ENCODE results near the gene SMIM43.
"Not testable (repeated sequence)": the region's sequence is repeated elsewhere in the genome, so short reads cannot be mapped to it uniquely, and the experiment has no call there.

SMIM43 gene

DNA sequence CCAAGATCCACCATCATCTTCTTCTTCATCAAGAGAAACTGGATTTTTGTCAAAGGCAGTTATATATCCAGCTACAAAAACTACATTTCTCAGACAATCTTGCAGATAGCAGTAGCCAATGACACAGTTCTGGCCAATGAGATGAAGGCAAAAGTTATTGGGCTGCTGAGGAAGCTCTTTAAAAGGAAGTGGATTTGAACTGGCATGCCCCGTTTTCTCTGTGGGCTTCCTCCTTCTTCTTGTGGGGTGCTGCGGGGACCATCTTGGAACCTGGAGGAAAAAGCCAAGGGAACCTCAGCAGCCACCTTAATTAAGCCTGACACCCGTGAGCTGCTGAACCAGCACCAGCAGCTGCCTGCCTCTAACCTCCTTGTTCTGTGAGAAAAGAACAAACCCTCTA lies 4.8 kb downstream of the SMIM43 start:
- H3K27me3 ChIP-seq (ENCODE audit: insufficient read depth, poor library complexity, severe bottlenecking) = no peaks in the 10 kb centered on the region

DNA sequence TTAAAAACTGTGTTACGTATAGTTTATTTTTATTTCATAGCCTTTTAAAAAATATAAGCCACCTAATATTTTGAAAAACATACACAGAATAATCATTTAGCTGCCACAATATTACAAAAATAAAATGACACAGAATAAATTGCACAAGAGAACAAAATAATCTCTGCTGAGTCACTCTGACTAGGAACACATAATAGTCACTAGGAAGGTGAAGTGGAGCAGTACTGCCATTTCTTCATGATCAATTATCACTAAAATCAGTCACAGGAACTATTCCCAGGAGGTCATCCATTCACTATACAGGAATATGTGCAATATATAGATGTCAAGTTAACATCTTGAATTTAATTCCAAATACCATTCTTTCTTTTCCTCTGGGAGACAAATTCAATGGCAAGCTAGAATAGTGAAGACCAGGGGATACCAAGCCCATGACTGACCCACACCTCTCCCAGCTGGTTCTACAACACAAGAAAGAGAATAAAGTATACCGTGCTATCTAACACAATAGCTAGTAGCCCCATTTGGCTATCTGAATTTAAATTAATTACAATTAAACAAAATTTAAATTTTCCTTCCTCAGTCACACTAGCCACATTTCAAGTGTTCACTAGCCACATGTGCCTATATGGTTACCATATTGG lies 5.9 kb downstream of the SMIM43 start:
- peaks cover 5% of the 10 kb centered on the region for H3K4me1 ChIP-seq (ENCODE audit: insufficient read depth, poor library complexity, severe bottlenecking)
- DNase-seq (ENCODE audit: low spot score) = no peak
- H3K27me3 ChIP-seq (ENCODE audit: insufficient read depth, poor library complexity, severe bottlenecking) = no peaks in the 10 kb centered on the region
- no peaks in the 10 kb centered on the region for H3K9me3 ChIP-seq (ENCODE audit: severe bottlenecking)
- no peaks in the 10 kb centered on the region for H3K36me3 ChIP-seq (ENCODE audit: low read depth)
- no peak overlapping the region for H3K27ac ChIP-seq (ENCODE audit: poor library complexity, severe bottlenecking)
- no peak for ATAC-seq (ENCODE audit: low read depth)
- no peak overlapping the region for H3K4me3 ChIP-seq (ENCODE audit: severe bottlenecking)
- no peak for TF ChIP-seq CTCF (IDR thresholded peaks at IDR 0.05; ENCODE audit: poor library complexity, severe bottlenecking)

More for the DNA sequence above, 4.8 kb downstream of the SMIM43 start:
- H3K4me1 ChIP-seq (ENCODE audit: insufficient read depth, poor library complexity, severe bottlenecking) = peaks cover 5% of the 10 kb centered on the region
- H3K4me3 ChIP-seq (ENCODE audit: severe bottlenecking) = no peak overlapping the region
- no peak overlapping the region for H3K27ac ChIP-seq (ENCODE audit: poor library complexity, severe bottlenecking)
- no peaks in the 10 kb centered on the region for H3K36me3 ChIP-seq (ENCODE audit: low read depth)
- no peaks in the 10 kb centered on the region for H3K9me3 ChIP-seq (ENCODE audit: severe bottlenecking)
- ATAC-seq (ENCODE audit: low read depth) (no peak), DNase-seq (ENCODE audit: low spot score) (no peak)
- no peak for TF ChIP-seq CTCF (IDR thresholded peaks at IDR 0.05; ENCODE audit: poor library complexity, severe bottlenecking)

GRCh38 chr4:121752142-121752541 lies 12.8 kb downstream of the SMIM43 start:
- not testable (repeated sequence) for DNase-seq (ENCODE audit: low spot score); H3K9me3 ChIP-seq (ENCODE audit: severe bottlenecking); H3K27me3 ChIP-seq (ENCODE audit: insufficient read depth, poor library complexity, severe bottlenecking); ATAC-seq (ENCODE audit: low read depth); H3K36me3 ChIP-seq (ENCODE audit: low read depth); H3K4me1 ChIP-seq (ENCODE audit: insufficient read depth, poor library complexity, severe bottlenecking); H3K27ac ChIP-seq (ENCODE audit: poor library complexity, severe bottlenecking); H3K4me3 ChIP-seq (ENCODE audit: severe bottlenecking)

- no peaks in the 10 kb centered on the region for H3K4me1 ChIP-seq (ENCODE audit: insufficient read depth, poor library complexity, severe bottlenecking)
- H3K9me3 ChIP-seq (ENCODE audit: severe bottlenecking) = no peaks in the 10 kb centered on the region
- no peak for ATAC-seq (ENCODE audit: low read depth)
- no peak for TF ChIP-seq CTCF (IDR thresholded peaks at IDR 0.05; ENCODE audit: poor library complexity, severe bottlenecking)
- H3K27ac ChIP-seq (ENCODE audit: poor library complexity, severe bottlenecking) = no peak overlapping the region
- DNase-seq (ENCODE audit: low spot score) = no peak
- no peak overlapping the region for H3K4me3 ChIP-seq (ENCODE audit: severe bottlenecking)
- no peaks in the 10 kb centered on the region for H3K36me3 ChIP-seq (ENCODE audit: low read depth)
- H3K27me3 ChIP-seq (ENCODE audit: insufficient read depth, poor library complexity, severe bottlenecking) = no peaks in the 10 kb centered on the region
Measured at GRCh38 chr4:121749225-121749624, 15.7 kb downstream of the SMIM43 start.

DNA sequence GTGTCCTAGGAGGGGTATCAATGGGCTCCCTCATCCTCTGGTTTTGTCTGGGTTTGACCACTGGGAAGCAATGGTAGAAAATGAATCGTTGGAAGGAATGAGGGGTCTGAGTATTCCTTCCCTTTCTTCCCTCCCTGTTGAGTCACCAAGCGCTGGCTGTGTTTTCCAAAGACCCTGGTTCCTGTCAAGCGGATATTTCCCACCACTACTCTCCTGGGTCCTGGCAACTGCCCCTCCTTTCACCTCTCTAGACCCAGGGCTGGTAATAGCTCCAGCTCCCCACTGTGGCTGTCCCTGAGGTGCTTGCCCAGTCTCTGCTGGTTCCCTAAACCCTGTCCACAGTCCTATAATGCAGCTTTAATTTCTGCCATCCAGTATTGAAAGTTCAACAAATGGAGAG lies 22.2 kb downstream of the SMIM43 start:
- no peaks in the 10 kb centered on the region for H3K9me3 ChIP-seq (ENCODE audit: severe bottlenecking)
- no peaks in the 10 kb centered on the region; the same call in 1 of the 2 replicates for H3K36me3 ChIP-seq (ENCODE audit: low read depth)
- no peak for TF ChIP-seq CTCF (IDR thresholded peaks at IDR 0.05; ENCODE audit: poor library complexity, severe bottlenecking)
- no peaks in the 10 kb centered on the region for H3K4me1 ChIP-seq (ENCODE audit: insufficient read depth, poor library complexity, severe bottlenecking)
- DNase-seq (ENCODE audit: low spot score) (no peak), ATAC-seq (ENCODE audit: low read depth) (no peak)
- H3K27ac ChIP-seq (ENCODE audit: poor library complexity, severe bottlenecking) = no peak overlapping the region
- no peaks in the 10 kb centered on the region for H3K27me3 ChIP-seq (ENCODE audit: insufficient read depth, poor library complexity, severe bottlenecking)
- H3K4me3 ChIP-seq (ENCODE audit: severe bottlenecking) = no peak overlapping the region

All from RWPE2 (cell line).